Cardiac septum (tissue), 1 donor: Measurements from ENCODE around the gene POM121L2. TPM values are rescaled to one million over a fixed set of nuclear protein-coding genes. Genes with fewer than 3 reads are reported as not detected.

ENCODE experiments used
- DNase-seq: peaks from one replicate; pipeline ENCODE4 v3.0.0-alpha.2; 2020; ENCODE audit warnings: low spot score
- intact Hi-C: fragments of 100-400 bp; cut with DNase I; formaldehyde crosslinking; loops from one replicate; pipeline ENCODE4 v1.14.0; 2022
- long read RNA-seq: library from polyadenylated mRNA; unstranded; transcript quantifications from one replicate; pipeline ENCODE4 v2.0.0, GENCODE V29; 2021
- total RNA-seq: library from RNA; stranded (reverse); fragmentation: NEBNext Ultra II Directional; extraction: Animal tissue kit (Norgen Biotek cat#: 25700); gene quantifications from one replicate; pipeline ENCODE4 v1.2.1, GENCODE V29; 2021
- donor health status: DM: no; HTN: no; CAD: no.

POM121L2 gene
- not detected for total RNA-seq
- long read RNA-seq: 0 reads

DNA sequence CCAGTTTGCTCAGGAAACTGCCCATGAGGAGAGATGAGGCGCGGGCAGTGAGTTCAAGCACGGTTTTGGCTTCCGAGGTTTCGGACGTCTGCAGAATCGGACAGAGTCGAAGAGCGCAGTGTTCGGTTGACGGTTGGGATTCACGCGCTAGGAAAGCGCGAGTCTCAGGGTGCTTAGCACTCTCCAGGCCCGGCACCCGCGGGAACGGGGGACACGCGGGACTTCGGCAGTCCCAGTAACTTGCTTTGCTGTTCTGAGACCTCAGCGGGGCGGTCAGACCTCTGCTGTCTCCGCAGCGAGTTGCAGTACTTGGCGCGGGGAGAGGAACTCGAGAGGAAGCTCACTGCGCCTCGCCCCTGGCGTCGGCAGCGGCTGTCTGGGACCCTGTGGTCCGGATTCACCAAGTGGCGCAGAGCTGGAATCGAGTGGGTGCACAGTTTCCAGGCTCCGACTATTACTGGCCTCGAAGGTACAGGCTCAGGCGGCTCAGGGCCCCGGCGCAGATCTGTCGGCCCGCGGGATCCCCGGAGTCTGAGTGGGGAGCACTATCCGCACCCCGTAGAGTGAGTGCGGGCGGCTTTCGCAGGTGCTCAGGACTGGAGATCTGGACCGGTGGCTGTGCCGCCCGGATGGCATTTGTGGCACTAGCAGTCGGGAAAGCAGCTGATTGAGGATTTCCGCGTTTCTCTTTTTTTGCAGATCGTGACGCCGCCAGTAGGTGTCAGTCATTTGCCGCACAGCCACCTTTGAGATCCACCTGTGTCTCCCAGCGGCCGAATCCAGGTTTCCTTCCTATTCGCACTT, at the start of gene POM121L2:
Gene POM121L2, minus strand, starts transcription at position 128 of the 804 bp plus-strand sequence. Its CDS starts 103 bp downstream, at position 25.
- DNase-seq: no peak
- intact Hi-C loops: no loop called here

DNA sequence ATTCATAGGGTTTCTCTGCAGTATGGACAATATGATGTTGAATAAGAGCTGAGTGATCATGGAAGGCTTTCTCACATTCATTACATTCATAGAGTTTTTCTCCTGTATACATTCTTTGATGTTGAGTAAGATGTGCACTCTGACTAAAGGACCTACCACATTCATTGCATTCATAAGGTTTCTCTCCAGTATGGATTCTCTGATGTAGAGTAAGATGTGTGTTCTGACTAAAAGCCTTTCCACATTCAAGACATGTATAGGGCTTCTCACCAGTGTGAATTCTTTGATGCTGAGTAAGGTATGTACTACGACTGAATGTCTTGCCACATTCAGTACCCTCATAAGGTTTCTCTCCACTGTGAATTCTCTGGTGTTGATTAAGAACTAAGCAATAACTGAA, 47.2 kb upstream of the POM121L2 start:
- intact Hi-C loops: no loop called here
- DNase-seq: no peak

DNA sequence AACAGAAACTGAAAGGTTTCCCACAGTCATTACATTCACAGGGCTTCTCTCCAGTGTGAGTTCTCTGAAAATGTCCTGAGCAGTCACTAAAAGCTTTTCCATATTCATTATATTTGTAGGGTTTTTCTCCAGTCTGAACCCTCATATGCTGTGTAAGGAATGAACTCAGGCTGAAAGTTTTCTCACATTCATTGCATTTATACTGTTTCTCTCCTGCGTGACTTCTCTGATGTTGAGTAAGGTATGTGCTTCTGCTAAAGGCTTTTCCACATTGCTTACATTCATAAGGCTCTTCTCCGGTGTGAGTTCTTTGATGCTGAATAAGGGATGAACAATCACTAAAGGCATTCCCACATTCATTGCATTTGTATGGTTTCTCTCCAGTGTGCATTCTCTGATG, 46.7 kb upstream of the POM121L2 start:
- intact Hi-C loops: no loop called here
- no peak for DNase-seq

DNA sequence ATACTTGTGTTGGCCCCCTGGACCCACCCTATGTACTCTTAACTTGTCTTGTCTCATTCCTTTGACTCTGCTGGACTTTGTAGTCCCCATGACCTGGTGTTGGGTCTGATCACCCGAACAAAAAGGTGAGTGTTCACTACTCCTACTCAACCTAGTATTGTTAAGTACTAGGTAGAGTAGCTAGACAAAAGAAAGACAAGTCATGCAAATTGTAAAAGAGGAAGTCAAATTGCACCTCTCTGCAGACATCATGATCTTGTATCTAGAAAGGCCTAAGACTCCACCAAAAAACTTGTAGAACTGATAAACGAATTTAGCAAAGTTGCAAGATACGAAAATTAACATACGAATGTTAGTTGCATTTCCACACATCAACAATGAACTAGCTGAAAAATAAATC, 40.8 kb upstream of the POM121L2 start:
- intact Hi-C loops: no loop called here
- no peak for DNase-seq

DNA sequence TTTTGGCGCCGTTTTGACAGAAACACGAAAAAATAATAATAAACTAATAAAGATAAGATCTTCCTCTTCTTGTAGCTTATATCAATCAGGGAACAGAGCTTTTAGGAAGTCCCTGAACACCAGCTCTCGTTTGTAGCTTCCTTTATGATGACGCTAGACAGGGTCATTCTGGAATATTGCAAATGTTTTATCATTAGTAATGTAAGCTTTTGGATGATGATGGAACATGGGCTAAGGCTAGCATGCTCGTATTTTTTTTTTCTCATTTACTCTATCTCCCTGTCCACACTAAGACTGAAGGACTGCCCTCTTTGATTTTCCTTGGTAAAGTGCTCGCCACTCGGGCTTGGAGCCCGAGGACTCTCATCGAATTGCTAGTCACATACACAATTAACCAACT, 22.1 kb upstream of the POM121L2 start:
- DNase-seq: no peak
- intact Hi-C loops: no loop called here

DNA sequence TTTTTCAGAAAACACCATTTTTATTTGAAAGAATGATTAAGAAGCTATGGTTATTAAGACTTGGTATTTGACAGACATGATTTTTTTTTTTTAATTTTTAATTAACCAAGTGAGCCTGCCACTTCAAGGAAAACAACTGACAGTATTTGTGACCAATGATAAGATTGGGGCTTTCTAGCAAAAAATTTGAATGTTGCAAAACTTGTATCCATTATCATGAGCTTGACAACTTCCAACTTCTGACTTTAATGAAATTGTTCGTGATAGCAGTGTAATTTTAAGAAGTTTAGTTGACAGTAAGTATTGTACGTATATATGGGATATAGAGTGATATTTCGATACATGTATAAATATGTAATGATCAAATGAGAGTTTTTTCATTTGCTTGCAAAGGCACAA, 21.6 kb upstream of the POM121L2 start:
- intact Hi-C loops: no loop called here
- DNase-seq: no peak

DNA sequence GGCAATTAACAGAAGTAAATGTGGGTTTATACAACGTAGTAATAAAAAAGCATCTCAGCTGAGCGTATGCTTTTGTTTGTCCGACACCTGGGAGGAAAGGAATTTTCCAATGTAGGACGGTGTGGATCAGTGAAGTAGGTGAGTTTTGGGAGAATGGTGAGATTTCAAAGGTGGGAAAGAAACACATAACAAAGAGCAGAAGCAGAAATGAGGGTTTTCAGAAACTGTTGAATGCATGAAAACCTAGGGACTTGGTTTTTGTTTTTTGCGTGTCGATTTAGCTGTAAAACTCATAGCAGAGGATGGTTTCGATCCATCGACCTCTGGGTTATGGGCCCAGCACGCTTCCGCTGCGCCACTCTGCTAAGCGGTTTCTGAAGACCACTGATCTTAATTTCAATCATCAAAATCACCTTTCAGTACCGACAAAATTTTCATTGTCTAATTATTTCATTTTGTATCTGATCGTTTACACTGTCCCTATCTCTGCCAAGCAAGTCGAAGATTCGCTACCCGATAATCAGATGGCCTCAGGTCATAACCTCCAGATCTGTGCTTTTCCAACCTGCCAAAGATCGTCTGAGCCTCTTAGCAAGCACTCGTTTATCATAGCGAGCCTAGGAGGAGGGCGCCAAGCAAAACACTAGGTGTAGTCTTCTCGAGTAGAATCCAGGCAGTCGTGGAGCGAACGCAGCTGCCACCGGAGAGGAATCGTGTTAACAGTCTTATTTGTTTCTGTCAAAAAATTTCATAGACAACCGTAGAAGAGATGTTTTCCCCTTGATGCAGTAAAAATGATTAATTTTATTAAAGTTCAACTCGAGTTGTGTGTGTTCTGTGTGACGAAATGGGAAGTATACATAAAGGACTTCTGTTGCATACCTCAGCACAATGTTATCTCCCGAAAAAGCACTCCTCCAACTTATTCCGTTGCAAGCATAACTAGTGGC, 20.9 kb upstream of the POM121L2 start:
- intact Hi-C loops: no loop called here
- DNase-seq: no peak

DNA sequence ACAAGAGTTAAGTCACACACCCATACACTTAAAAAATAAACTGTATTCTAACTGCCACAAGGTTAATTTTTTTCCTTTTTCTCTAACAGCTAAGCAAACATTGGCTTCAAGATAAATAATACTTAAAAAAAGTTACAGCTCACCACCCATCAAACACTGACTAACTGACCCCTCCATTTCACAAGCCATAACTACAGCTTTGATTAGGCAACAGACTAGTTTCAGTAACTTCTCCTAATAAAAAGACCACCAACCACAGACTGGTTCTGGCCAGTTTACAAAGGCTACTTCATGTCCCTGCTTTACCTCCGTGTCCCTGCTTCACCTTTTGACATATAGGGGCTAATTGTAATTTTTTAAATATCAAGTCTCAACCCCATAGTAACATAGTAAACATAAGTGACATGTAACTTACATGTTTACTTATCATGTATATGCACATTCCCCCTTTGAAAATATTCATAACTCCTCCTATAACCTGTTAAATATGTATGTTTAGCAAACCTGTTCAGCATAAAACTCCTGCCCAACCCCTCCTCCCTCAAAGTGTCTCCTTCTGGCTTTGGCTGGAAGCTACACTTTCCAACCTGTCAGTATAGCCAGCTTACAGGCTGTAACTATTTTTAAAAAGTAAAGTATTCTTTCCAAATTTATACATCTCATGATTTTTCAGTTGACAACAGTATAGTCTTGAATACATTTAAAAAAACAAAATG, 15.1 kb upstream of the POM121L2 start:
- intact Hi-C loops: no loop called here
- DNase-seq: no peak

DNA sequence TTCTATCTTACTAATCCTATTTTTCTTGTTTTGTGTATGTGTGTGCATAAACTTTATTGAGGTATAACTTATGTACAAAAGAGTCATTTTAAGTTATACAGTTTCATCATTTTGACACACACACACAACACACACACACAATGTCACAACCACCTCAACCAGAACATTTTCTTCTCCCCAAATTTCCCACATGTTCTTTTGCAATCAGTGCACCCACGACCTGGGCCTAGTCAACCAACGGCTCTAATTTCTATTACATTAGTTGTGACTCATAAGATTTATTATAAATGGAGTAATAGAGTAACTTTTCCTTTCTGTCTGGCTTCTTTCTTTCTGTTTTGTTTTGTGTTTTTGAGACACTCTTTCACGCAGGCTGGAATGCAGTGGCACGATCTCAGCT, 9.8 kb upstream of the POM121L2 start:
- intact Hi-C loops: no loop called here
- no peak for DNase-seq

DNA sequence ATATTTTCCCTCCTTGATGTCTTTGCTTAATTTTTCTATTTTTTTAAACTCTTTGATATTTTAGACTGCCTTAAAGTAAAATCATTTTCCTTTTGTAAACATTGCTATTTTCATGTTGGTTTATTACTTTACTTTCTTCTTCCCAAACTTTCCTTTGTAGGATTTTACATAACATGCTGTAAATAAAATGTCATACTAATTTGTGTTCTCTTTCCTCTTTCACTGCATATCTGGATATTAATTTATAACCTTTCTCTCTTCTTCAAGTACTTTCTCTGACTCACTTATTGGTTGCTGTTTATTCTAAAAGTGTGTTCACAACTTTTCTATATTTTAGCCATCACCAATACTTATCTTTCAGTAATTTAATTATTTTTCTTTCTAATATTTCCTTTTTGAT, 9.3 kb upstream of the POM121L2 start:
- intact Hi-C loops: no loop called here
- no peak for DNase-seq

DNA sequence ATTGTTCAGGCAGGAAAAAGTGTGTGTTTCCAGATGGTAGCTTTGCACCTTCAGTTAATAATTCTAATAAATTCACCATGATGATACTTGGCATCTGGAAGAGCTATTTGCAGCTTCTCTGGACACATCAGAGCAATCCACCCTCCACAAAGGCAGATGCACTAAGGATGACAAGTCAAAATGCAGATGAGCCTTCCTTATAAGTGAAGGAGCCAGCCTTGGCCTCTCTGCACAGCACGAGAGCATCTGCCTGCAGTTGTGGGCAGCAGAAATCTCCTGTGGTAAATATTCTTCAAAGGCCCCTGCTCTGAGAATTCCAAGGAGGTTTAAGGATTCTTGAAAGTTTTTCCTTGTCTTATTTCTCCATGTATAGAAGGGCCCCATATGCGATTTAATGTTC, 6.9 kb upstream of the POM121L2 start:
- intact Hi-C loops: no loop called here
- DNase-seq: no peak

DNA sequence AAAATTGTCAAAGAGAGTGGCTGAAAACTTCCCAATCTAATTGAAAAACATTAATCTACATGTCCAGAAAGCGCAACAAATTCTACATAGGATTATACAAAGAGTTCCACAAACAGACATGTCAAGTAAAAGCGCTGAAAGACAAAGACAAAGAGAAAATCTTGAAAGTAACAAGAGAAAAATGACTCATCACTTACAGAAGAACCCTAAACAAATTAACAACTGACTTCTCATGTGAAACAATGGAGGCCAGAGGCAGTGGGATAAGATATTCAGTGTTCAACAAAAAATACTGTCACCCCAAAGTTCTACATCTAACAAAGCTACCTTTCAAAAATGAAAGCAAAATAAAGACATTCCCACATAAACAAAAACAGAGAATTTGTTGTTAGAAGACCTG, 2.0 kb upstream of the POM121L2 start:
- intact Hi-C loops: no loop called here
- no peak for DNase-seq

DNA sequence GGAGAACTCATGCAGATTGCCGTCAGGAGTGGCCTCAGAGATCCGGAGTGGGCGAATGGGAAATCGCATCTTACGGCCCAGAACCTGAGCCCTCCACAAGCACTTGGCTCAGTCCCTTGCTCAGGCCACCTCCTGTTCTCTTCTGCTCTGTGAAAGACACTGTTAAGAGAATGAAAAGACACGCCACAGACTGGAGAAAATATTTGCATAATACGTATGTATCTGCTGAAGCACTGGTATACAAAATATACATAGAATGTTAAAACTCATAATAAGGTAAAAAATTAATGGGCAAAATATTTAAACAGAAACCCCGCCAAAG, 838 bp upstream of the POM121L2 start:
- no peak for DNase-seq
- intact Hi-C loops: no loop called here

DNA sequence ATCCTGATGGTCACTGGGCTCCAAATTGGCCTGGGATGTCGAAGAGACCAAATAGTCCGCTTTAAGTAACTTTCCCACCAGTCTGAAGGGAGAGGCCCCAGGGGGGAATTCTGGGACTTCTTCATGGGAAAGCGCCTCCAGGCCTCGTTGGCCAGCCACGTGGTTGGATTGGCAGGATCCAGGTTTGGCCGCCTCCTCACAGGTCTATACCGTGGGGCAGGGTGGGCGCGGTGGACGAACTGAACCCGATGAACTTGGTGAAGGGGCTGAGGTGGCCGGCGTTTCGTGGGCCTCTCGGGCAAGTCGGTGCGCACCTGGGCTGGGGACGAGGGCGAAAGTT, 297 bp downstream of the POM121L2 start:
- intact Hi-C loops: no loop called here
- DNase-seq: no peak

DNA sequence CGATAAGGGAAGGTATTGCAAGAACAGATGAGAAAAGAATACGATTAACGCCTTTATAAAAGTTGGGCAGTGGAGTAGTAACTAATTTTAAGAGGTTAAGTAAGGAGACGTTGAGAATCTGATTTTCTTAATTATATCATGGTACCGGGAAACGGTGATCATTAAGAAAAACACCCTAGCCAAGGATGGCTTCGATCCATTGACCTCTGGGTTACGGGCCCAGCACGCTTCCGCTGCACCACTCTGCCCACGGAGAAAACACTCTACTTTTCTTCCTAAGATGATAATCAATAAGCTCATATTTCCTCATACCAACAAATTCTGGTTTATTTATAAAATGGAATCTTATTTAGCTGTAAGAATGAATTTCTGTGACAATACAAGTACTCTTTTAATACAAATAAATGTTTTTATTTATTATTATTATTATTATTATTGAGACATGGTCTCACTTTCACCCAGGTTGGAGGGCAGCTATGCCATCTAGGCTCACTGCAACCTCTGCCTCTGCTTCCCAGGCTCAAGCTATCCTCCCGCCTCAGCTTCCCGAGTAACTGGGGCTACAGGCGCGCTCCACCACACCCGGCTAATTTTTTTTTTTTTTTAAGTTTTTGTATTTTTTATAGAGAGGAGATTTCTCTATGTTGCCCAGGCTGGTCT, 8.3 kb downstream of the POM121L2 start:
- intact Hi-C loops: no loop called here
- no peak for DNase-seq

DNA sequence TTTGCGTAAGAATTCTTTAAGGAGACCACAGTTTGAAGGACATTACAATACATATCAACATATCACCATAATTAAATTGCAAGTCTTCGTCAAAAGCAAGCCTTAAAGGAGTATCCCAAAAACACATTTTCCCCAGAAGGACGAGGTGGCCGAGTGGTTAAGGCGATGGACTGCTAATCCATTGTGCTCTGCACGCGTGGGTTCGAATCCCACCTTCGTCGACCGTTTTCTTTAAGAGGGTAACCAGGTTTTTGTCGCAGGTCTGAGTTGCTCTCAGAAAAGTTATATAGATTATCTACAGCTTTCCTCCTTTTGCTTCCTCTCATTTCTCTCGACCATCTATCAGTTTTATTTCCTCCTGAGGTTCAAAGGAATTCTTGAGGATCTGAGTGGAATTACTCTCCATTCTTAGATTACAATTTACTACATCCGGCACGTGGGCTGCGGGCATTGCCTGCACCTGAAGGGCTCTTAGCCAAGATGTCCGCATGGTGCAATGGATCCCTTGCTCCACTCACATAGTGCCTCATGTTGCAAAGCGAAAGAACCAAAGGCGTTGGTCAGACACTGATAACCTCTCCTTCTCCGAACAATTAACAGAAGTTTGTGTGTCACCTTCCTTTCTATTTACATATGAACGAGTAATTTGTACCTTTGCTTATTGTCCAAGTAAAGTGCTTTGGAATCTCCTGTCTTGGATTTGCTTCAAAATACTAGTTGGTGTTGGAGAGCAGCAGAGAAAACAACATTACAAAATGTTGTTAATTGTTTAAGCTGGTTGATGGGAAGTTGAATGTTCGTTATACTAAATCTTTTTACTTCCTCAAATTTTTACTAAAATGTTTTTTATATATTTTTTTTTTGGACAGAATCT, 14.0 kb downstream of the POM121L2 start:
- DNase-seq: no peak
- intact Hi-C loops: no loop called here

DNA sequence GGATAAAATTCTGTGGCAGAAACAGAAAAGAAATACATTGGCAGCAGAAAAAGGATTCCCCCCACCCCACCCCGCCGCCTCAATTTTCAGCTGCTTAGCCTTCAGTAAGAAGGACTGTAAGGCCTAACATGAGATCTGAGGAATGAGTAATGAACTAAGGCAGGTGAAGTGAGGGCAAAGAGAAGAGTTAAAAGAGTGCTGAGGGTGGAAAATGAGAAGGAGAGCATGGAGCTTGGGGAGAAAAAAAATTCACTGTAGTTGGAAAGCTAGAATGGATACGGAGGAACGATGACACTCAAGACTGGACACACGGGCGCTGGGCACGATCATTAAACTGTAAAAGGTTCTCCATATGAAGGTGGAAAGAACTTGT, 14.6 kb downstream of the POM121L2 start:
- no peak for DNase-seq
- intact Hi-C loops: no loop called here

DNA sequence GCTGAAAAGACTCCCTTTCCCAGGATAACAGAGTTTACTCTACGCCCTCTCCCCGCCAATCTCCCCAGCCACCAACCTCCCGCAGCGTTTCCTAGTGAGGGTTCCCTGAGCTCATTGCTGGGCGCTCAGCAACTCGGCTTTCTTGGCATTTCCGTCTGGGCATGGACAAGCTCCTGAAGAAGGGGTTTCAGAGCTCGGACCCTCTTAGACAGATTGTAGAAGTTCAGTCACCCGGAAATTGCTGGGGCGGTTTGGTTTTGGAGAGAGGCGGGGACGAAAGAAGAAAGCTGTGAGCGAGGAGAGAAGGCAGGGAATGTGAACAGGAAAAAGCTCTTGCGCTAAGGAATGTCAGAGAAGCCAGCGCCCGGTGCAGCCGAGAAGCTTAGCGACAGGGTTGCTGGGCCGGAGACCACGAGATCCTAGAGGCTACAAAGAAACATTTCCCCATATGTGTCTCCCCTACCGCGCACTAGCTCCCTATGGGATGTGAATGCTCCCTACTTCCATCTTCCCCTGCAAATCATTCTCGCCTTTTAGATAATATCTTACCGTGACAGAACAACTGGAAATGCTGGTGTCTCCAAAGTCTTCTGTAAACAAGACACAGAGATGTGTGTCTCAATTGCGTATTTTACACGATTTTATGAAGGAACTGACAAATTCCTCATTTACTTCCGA, 15.8 kb downstream of the POM121L2 start:
- DNase-seq: no peak
- intact Hi-C loops: no loop called here
